Kasumi-1 (cell line): ENCODE measurements around the gene KCNJ9.

Source experiments
- DNase-seq, 2 experiments: peaks; one replicate each; lab custom pipeline; 2025; lab: John Stamatoyannopoulos, UW

Gene KCNJ9

GRCh38 chr1:160066829-160067745, 14.3 kb upstream of the KCNJ9 start:
- DNase-seq, result no peak

- DNase-seq, result no peak
Observed at GRCh38 chr1:160068225-160068624, 13.1 kb upstream of the KCNJ9 start.

GRCh38 chr1:160069460-160070231, 11.7 kb upstream of the KCNJ9 start, which contains the start of gene KCNJ10:
TSS of gene KCNJ10 (minus strand) at chr1:160070160. CDS start at chr1:160042532, 27,628 bp downstream.
- DNase-seq, result no peak

GRCh38 chr1:160070243-160071163, 10.8 kb upstream of the KCNJ9 start:
- peak; percentile 35 to 73 for DNase-seq

GRCh38 chr1:160071289-160071688, 10.0 kb upstream of the KCNJ9 start:
- DNase-seq, result no peak

- DNase-seq, result no peak
Observed at GRCh38 chr1:160074865-160075264, 6.5 kb upstream of the KCNJ9 start.

- no peak for DNase-seq
Observed at GRCh38 chr1:160075836-160076235, 5.5 kb upstream of the KCNJ9 start.

- no peak for DNase-seq
Observed at GRCh38 chr1:160076295-160076694, 5.0 kb upstream of the KCNJ9 start.

GRCh38 chr1:160077486-160077885, 3.9 kb upstream of the KCNJ9 start:
- DNase-seq, result no peak

- DNase-seq, result peak; percentile 34 to 65
Observed at GRCh38 chr1:160078512-160079195, 2.7 kb upstream of the KCNJ9 start.

- no peak for DNase-seq
Observed at GRCh38 chr1:160079448-160079847, 1.9 kb upstream of the KCNJ9 start.

- no peak for DNase-seq
Observed at GRCh38 chr1:160080381-160081100, 797 bp upstream of the KCNJ9 start.

- no peak for DNase-seq
Observed at GRCh38 chr1:160082487-160082886, 1.1 kb downstream of the KCNJ9 start.

GRCh38 chr1:160082926-160083325, 1.6 kb downstream of the KCNJ9 start:
- no peak for DNase-seq

GRCh38 chr1:160083968-160084770, 2.8 kb downstream of the KCNJ9 start:
- DNase-seq, result peak in 1 of 2 experiments; percentile 13

GRCh38 chr1:160084771-160085321, 3.5 kb downstream of the KCNJ9 start:
- DNase-seq, result no peak

GRCh38 chr1:160085686-160086455, 4.5 kb downstream of the KCNJ9 start:
- DNase-seq, result peak; percentile 74 to 89

GRCh38 chr1:160086456-160086892, 5.1 kb downstream of the KCNJ9 start:
- no peak for DNase-seq
